GM12865 (cell line): ENCODE measurements around the gene MAP2K5.
A peak's percentile ranks its signal among the peaks of the same experiment; 100 is the strongest.
"Not testable (repeated sequence)": the region's sequence is repeated elsewhere in the genome, so short reads cannot be mapped to it uniquely, and the experiment has no call there.

Experiments used
- DNase-seq: peaks from one replicate; pipeline ENCODE4 v3.0.0; 2010; ENCODE audit warnings: low read depth
- H3K4me3 ChIP-seq: 2 replicates; pipeline ENCODE4 v1.5.1; 2011; ENCODE audit warnings: mild to moderate bottlenecking, low read depth, low read length, control low read depth
- TF ChIP-seq, protein P1 (sequence below): IDR thresholded peaks from 2 replicates; pipeline ENCODE4 v1.5.1; 2011; ENCODE audit warnings: low read length, control low read depth, low read depth, inconsistent platforms; ENCODE audit not compliant: insufficient read depth; ENCODE audit errors: missing control alignments

The MAP2K5 gene

DNA sequence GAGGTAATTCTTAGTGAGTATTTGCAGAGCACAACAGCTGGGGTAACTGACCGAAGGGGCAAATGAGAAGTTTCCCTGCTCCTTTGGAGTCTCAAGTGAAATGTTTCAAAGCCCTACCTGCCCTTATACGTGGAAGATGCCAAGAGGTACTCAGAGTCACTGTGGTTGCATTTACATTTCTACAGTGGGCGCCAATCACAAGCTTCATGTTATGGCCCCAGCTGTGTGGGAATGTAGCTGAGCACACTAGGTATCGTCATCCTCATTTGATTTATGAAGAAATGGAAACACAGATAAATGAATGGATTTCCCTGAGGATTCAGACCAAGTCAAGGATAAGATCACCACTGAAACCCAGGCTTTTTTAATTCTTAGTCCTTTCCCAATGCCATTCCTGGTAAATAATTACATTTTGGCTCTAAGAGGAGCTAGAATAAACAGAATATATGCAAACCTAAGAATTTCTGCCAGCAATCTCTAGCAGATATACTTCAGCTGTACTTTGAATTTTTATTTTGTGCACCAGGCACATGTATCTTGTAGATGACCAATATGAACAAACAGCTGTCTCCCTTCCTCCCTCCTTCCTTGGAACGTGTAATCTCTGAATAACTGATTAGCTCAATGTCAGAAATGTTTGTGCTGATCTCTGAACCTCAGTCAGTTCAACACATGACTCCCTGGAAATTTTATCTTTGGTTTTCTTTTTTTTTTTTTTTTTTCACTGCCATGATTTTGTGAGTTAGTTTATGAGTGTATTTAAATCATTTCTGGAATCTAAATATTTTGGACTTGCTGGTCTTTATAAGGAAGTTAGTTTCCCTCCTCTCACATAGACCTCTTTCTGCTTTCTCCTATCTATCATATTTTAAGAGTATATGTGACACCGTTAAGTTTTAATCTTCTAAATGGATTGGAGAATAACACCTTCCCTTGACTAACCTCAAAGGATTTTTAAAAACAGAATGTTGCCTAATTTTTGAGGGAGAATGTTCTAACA lies 69.2 kb downstream of the MAP2K5 start:
- DNase-seq, result no peak
- H3K4me3 ChIP-seq, result no peak overlapping the region
- TF ChIP-seq, protein P1, sequence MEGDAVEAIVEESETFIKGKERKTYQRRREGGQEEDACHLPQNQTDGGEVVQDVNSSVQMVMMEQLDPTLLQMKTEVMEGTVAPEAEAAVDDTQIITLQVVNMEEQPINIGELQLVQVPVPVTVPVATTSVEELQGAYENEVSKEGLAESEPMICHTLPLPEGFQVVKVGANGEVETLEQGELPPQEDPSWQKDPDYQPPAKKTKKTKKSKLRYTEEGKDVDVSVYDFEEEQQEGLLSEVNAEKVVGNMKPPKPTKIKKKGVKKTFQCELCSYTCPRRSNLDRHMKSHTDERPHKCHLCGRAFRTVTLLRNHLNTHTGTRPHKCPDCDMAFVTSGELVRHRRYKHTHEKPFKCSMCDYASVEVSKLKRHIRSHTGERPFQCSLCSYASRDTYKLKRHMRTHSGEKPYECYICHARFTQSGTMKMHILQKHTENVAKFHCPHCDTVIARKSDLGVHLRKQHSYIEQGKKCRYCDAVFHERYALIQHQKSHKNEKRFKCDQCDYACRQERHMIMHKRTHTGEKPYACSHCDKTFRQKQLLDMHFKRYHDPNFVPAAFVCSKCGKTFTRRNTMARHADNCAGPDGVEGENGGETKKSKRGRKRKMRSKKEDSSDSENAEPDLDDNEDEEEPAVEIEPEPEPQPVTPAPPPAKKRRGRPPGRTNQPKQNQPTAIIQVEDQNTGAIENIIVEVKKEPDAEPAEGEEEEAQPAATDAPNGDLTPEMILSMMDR, result no peak

DNA sequence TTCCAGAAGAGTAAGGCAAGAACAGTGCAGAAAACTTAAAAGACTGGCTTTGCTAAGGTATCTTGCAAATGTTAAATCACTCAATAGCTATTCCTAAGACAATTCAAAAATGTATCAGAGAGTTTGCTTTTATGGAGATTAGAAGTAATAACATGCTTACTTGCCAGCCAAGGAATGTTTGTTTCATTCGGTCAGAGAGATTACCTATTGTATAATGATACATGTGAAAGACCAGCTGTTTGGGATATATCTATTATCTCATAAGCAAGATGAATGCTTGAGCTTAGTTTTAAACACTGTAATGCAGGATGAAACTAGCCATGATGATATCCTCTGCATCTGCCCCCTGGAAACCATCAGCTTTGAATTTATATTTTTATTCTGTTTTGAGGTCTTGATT lies 70.7 kb downstream of the MAP2K5 start:
- H3K4me3 ChIP-seq, result no peak overlapping the region
- TF ChIP-seq, protein P1, result no peak
- DNase-seq, result no peak

DNA sequence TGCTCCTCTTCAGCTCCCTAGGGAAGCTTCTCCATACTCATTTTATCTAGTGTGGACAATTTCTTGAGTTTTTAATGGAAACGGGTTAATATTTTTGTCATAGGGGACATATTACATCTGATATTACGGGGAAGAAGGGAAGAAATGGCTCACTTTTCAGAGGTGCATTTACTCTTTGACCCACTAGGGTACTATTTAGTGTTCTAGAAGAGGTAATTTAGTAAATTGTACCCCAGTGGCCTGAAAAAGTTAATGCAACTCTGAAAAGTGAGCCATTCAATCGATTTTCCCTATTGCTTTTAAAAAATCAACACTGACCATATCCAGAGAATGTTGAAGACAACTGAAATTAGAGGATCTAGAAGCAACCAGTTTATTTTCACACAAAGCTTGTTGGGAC lies 71.2 kb downstream of the MAP2K5 start:
- no peak for DNase-seq
- no peak overlapping the region for H3K4me3 ChIP-seq
- TF ChIP-seq, protein P1, result no peak

DNA sequence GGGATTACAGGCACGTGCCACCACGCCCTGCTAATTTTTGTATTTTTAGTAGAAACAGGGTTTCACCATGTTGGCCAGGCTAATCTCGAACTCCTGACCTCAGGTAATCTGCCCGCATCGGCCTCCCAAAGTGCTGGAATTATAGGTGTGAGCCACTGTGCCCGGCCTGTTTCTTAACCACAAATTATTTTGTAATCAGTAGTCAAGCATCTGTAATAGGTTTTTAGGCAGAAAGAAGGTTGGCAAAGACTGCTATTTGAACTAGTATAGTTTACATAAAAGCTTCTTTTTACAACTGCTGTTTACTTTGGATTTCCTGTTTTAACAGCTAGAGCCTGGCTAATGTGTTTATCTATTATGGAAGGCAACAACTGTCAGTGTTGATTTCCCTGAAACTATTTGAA lies 72.6 kb downstream of the MAP2K5 start:
- DNase-seq, H3K4me3 ChIP-seq: not testable (repeated sequence)

DNA sequence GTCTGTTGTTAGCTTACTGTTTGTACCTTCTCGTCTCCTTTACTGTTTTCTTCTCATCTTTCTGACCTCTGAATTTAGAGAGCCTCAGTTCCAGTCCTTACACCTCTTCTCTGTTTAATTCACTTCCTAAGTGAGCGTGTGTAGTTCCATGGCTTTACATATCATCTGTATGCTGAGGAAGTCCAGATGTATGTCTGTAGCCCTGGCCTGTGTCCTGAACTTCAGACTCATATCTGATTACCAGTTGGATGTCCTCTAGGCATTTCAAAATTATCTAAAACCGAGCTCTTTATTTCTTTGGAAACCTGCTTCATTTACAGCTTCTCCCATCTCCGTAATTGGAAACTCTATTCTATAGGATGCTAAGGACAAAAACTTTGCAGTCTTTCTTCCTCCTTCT lies 75.8 kb downstream of the MAP2K5 start:
- no peak for DNase-seq
- TF ChIP-seq, protein P1, result no peak
- no peak overlapping the region for H3K4me3 ChIP-seq

DNA sequence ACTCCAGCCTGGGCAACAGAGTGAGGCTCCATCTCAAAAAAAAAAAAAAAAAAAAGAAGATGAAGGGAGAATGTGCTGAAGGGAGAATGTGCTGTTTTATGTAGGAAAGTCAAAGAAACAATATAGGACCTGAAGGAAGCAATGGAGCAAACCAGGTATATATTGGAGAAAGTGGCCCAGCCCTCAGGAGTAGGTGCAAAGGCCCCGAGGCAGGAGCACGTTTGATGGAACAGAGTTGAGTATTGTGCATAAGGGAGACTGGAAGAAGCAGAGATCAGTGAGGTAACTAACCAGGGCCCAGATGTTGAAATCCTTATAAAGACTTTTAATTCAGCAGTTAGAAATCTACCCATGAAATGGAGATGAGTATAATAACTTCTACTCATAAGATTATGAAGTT lies 79.6 kb downstream of the MAP2K5 start:
- no peak overlapping the region for H3K4me3 ChIP-seq
- TF ChIP-seq, protein P1, result no peak
- no peak for DNase-seq

DNA sequence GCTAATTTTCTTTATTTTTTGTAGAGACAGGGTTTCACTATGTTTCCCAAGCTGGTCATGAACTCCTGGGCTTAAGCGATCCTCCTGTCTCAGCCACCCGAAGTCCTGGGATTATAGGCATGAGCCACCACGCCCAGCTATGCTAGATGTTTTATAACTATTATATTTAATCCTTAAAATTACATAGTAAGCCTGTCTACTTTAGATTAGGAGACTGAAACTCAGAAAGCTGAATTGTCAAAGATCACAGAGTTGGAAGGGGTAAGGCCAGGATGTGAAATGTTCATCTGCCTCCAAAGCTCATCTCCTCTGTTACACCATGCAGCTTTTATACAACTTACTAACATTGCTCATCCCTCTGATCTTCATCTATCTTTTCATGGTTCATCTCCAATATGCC lies 89.8 kb downstream of the MAP2K5 start:
- H3K4me3 ChIP-seq, result no peak overlapping the region
- DNase-seq, result no peak
- TF ChIP-seq, protein P1, result no peak

DNA sequence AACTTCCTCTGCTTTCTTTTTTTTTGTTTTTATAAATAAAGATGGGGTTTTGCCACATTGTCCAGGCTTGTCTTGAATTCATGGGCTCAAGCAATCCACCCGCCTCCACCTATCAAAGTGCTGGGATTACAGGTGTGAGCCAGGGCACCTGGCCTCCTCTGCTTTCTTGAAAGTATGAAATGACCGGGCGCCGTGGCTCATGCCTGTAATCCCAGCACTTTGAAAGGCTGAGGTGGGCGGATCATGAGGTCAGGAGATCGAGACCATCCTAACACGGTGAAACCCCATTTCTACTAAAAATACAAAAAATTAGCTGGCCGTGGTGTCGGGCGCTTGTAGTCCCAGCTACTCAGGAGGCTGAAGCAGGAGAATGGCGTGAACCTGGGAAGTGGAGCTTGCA lies 93.4 kb downstream of the MAP2K5 start:
- not testable (repeated sequence) for H3K4me3 ChIP-seq
- peak; percentile 30 for DNase-seq
